GM18517 (cell line): ENCODE measurements around the gene AKR7A3.
"Not testable (repeated sequence)": the region's sequence is repeated elsewhere in the genome, so short reads cannot be mapped to it uniquely, and the experiment has no call there.

Experiments used
- ATAC-seq: cut with Tn5 transposase; IDR thresholded peaks from one replicate; pipeline ENCODE4 v1.9.1; 2021; ENCODE audit warnings: mild to moderate bottlenecking, moderate library complexity; ENCODE audit not compliant: unreplicated experiment

Gene AKR7A3

DNA sequence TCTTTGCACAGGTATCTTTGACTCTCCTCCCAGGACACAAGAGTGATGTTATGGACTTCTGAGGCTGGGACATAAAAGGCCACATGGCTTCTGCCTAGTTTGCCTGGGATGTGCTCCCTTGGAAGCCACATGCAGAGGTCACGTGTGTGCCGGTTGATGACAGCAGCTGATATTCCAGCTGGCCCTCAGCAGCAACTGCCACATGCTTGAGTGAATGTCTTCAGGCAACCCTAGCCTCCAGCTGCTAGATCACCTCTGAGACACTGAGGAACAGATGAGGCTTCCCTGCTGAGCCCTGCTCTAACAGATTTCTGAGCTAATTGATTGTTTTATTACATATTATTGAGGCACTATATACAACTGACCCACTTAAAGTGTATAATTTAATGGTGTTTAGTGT, 11.6 kb upstream of the AKR7A3 start:
- ATAC-seq = no peak

DNA sequence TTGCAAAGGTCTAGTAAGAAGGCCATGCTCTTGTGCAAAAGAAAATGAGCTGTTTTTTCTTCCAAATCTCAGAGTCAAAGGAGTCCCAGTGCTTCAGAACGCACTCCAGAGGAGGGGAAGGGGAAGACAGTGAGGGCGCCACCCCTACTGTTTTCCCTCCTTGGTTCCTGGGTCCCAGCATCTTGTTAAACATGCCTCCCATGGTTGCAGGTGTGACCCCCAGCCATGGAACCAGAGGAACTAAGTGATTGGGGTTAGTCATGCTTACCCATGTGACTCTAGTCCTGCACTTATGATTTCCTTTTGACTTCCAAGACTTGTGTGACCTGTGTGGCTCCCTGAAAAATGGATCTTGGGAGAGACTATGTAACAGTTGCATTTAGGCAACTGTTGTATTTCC, 6.1 kb upstream of the AKR7A3 start:
- ATAC-seq = no peak

DNA sequence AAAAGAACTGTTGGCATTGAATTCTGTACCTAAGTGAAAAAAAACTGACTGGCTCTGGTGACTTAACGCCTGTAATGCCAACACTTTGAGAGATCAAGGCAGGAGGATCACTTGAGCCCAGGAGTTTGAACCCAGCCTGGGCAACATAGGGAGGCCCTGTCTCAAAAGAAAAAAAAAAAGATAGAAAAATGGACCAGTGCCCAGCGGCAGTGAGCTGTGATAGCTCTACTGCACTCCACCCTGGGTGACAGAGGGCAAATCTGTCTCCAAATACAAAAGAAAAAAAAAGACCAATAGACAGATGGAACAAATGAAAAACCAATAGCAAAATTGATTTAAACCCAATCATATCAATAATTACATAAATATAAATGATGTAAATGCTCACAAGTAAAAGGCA, 674 bp upstream of the AKR7A3 start:
- no peak for ATAC-seq

DNA sequence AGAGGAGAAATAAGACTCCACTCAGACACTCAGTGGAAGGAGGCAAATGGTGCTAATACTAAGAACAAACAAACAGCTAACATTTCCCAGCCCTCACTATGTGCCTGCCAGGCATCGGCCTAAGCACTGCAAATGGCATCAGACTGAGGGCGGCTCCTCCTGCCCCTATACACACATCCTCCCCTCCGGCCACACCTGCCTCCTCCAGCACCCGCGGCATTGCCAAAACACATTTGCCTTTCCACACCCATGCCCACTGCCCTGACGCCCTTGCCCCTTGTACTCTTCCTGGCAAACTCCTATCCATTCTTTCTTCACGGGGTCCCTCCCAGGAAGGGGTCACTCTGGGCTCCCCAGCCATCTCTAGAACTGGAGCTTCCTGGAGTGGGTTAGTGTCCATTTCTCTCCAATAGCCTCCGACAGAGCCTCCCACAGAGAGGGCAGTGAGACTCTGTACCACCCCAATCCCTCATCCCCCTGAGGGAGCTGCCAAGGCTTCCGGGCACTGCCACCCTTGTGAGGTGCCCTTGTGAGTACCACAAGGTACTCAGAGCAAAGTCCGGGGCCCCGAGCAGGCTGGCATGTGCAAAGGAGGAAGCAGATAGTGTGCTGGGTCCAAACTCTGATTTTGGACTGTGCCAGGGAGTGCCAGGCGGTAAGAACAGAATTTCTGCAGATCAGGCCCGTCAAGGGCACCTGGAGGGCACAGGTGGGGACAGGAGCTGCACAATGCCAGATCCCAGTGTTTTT, 959 bp downstream of the AKR7A3 start:
- no peak for ATAC-seq

DNA sequence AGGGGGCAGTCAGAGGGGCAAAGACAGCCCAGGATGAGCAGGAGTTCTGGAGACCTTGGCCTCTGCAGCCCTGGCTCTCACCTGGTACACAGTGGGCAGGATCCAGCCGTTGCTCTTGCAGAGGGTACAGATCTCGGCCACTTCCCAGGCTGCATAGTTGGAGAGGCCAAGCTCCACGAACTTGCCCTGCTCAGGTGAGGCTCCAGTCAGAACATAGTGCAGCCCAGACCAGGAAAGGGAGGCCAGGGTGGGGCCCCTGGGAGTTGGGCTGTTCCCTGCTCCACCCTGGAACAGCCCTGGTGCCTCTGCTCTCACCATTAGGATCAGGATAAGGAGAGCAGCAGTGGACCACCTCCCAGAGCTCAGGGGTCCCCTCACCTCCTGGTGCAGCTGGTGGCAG, 2.8 kb downstream of the AKR7A3 start:
- ATAC-seq = not testable (repeated sequence)

DNA sequence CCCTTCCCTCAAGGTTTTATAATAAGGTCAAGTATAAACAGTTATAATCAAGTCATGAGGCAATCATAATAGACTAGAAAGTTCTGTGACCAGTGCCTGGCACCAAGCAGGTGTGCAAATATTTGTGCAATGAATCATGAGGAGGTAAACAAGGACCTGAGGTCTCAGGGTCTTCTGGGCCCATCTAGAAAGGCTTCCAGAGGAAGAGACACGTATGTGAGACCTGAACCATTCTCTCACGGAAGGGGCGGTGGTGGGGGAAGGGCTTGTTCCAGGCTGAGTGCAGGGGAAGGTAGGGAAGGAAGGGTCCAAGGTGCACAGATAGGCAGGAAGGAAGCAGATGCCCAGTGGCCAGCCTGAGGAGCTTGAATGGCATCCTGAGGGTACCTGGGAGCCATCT, 3.2 kb downstream of the AKR7A3 start:
- not testable (repeated sequence) for ATAC-seq

DNA sequence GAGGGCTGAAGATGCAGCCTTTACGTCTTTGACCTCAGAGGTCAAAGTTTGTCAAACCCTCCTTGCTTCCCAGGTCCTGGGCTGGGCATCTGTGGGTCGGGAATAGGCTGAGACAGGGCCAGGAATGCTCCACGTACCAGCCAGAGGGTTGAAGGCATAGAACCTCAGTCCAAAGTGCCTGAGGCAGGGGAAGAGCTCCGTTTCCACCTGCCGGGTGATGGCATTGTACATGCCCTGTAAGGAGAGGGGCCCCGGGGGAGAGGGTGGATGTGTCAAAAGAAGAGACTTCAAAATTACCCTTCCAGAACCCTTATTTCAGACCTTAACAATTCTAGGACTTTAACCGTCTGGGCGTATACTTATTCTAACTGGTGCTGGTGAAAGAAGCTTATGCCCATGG, 3.7 kb downstream of the AKR7A3 start:
- ATAC-seq = no peak

DNA sequence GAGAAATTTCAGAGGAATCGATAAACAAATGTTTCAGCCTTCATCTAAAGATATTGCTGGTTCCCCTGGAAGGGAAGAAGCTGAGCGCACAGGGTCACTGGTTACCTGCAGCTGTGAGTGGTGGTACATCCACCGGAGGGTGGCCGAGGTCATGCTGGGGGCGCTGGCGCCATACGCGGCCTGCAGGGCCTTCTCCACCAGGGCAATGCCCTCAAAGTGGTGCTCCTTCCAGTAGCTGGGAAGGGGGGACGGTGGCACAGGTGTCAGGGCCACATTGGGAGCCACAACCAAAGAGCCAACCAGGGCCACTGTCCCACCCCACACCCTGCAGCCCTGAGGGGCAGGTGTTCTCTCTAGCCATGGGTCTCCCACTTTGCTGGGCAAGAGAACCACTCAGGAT, 4.7 kb downstream of the AKR7A3 start:
- ATAC-seq = no peak

DNA sequence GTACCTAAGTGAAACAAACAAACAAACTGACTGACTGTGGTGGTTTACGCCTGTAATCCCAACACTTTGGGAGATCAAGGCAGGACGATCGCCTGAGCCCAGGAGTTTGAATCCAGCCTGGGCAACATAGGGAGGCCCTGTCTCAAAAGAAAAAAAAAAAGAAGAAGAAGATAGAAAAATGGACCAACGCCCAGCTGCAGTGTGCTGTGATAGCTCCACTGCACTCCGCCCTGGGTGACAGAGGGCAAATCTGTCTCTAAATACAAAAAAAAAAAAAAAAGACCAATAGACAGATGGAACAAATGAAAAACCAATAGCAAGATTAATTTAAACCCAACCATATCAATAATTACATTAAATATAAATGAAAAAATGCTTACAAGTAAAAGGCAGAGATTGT, 13.9 kb downstream of the AKR7A3 start:
- no peak for ATAC-seq

DNA sequence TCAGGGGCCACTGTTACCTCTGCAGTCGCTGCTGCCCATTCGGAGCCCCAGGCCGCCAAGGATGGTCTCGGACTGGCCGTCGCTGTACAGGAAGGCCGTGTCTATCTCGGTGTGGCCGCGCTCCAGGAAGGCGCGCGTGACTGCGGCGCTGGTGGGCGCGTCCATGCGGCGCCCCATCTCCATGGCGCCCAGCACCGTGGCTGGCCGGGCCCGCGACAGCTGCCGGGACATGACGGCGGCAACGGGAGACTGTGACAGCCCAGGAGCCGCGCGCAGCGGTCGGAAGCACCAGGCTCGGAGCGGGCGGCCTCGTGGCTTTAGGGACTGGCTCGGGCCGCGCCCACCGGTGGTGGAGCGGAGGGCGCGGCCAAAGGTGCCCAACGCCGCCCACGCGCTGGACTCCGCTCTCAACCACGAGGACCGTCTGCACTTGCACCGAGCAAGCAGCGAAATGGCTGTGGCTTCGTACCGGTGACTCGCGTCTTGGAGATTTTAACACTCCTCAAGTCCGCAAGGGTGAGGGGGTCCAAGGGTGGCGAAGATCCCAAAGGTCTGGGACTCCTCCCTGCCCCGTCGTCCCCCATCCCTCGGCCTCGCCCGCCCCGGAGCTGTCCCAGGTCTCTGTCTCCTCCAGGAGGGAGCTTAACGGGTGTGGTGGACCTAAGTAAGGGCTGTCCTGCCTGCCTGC, 14.6 kb downstream of the AKR7A3 start:
- not testable (repeated sequence) for ATAC-seq

DNA sequence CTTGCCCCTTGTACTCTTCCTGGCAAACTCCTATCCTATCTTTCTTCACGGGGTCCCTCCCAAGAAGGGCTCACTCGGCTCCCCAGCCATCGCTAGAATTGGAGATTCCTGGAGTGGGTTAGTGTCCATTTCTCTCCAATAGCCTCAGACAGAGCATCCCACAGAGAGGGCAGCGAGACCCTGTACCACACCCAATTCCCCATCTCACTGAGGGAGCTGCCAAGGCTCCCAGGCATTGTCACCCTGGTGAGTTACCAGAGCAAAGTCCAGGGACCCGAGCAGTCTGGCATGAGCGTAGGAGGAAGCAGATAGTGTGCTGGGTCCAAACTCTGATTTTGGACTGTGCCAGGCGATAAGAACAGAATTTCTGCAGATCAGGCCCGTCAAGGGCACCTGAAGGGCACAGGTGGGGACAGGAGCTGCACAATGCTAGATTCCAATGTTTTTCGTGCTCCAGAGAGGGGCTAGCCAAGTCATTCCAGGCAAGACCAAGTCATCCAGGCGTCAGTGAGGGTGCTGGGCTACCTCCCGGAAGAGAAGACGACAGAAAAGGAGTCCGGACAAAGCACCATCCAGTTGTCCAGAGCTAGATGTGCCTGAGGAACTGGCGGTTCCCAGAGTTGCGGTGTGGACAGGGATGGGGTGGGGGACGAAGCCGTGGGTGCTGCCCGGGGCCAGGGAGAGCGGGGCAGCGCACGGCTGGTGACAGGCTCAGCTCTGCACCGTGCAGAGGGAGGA, 15.3 kb downstream of the AKR7A3 start:
- no peak for ATAC-seq

DNA sequence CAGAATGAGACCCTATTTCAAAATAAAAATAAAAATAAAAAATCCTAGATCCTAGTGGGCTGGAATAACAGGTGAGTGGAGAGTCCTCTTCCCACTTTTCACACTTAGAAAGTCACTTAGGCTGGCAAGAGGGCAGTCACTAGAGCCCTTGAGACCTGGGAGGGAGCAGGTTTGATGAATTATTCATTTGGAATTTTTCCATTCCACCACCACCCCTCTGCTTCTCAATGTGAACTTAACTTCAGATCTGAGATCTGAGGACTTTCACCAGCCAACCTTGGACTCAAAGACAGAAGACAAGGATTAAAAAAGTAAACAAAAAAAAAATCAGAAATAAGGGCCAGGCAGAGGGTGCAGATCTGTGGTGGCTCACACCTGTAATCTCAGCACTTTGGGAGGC, 16.5 kb downstream of the AKR7A3 start:
- no peak for ATAC-seq

DNA sequence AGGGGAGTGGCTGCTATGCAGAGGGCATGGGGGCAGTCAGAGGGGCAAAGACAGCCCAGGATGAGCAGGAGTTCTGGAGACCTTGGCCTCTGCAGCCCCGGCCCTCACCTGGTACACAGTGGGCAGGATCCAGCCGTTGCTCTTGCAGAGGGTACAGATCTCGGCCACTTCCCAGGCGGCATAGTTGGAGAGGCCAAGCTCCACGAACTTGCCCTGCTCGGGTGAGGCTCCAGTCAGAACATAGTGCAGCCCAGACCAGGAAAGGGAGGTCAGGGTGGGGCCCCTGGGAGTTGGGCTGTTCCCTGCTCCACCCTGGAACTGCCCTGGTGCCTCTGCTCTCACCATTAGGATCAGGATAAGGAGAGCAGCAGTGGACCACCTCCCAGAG, 18.2 kb downstream of the AKR7A3 start:
- not testable (repeated sequence) for ATAC-seq

DNA sequence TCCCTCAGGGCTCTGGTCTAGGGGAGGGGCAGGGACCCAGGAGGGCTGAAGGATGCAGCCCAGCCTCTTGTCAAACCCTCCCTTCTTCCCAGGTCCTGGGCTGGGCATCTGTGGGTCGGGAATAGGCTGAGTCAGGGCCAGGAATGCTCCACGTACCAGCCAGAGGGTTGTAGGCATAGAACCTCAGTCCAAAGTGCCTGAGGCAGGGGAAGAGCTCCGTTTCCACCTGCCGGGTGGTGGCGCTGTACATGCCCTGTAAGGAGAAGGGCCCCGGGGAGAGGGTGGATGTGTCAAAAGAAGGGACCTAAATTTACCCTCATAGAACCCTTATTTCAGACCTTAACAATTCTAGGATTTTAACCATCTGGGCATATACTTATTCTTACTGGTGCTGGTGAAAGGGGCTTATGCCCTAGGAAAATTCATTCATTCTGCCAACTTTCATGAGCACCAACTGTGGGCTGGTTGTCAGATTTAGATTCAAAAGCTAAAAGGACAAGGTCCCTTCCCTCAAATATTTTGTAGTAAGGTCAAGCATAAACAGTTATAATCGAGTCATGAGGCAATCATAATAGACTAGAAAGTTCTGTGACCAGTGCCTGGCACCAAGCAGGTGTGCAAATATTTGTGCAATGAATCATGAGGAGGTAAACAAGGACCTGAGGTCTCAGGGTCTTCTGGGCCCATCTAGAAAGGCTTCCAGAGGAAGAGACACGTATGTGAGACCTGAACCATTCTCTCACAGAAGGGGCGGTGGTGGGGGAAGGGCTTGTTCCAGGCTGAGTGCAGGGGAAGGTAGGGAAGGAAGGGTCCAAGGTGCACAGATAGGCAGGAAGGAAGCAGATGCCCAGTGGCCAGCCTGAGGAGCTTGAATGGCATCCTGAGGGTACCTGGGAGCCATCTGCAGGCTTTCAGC, 18.9 kb downstream of the AKR7A3 start:
- ATAC-seq = not testable (repeated sequence)

DNA sequence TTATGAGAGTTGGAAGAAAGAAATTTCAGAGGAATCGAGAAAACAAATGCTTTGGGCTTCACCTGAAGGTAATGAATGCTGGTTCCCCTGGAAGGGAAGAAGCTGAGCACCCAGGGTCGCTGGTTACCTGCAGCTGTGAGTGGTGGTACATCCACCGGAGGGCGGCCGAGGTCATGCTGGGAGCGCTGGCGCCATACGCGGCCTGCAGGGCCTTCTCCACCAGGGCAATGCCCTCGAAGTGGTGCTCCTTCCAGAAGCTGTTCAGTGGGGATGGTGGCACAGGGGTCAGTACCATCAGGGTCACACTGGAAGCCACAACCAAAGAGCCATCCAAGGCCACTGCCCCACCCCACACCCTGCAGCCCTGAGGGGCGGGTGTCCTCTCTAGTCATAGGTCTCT, 20.1 kb downstream of the AKR7A3 start:
- ATAC-seq = no peak

DNA sequence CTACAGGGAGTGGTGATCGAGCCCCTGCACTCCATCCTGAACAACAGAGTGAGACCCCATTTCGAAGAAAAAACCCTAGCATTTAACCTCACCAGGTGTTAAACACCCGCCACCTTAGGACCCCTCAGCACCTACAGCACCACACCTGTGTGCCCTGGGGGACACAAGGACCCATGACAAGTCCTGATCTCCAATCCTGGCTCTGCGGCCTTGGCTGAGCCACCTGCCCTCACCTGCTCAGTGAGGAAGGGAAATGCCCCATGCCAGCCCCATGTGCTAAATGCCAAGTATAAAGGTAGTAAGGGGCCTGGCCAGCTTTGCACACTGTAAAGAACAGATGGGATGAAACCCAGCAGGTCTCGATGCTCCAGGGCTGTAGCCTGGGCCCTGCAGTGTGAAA, 25.8 kb downstream of the AKR7A3 start:
- ATAC-seq = no peak

DNA sequence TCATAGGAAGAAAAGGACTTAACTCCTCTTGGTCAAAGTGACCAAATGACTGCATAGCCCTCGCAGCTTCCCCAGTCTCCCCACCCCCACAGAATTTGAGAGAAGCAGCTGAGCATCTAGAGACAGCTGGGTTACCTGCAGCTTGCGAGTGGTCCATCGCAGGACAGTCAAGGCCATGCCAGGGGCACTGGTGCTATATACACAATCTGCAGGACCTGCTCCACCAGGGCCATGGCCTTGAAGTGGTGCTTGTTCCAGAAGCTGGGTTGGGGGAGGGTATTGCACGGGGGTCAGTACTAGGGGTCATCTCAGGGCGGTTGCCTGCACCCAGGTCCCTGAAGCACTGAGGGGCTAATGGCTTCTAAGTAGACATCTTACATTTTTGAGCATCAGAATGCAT, 26.5 kb downstream of the AKR7A3 start:
- no peak for ATAC-seq

DNA sequence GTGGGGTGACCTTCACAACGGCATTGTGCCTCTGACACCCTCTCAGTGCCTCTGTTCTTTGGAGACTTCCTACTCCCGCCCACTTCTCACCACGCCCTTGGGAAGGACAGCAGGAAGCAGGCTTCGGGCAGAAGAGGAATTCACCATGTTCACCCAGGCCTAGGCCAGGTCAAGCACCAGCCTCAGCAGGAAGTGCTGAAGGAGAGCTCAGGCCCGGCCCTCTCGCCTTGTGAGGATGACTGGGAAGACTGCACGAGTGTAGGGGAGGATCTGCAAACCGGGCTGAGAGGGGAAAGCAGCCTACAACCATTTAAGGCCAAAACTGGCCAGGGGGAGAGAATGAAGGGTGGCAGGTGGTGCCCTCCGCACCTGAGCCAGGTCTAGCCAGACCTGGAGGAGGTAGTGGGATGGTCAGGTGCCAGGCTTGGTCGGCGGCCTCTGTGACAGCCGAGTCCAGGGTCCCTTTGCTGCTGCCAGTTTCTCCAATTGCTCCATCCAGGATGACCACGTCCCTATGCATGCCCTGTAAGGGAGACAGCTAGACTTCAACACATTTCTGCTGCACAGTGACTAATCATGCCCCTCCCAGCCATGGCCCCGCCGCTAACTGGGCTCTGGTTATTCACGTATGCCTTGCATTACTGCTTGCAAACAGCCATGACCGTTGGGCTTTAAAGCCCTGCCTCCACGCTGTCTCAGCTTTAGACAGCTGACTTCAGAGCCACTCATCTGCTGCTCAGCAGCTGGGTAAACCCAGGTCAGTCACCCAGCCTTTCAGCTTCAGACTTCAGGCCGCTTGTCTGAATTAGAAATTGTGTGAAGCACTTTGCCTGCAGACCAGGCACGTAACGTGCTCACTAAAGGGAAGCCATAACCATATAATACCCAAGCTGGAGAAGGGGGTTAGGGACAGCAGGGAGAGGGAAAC, 28.1 kb downstream of the AKR7A3 start:
- no peak for ATAC-seq

DNA sequence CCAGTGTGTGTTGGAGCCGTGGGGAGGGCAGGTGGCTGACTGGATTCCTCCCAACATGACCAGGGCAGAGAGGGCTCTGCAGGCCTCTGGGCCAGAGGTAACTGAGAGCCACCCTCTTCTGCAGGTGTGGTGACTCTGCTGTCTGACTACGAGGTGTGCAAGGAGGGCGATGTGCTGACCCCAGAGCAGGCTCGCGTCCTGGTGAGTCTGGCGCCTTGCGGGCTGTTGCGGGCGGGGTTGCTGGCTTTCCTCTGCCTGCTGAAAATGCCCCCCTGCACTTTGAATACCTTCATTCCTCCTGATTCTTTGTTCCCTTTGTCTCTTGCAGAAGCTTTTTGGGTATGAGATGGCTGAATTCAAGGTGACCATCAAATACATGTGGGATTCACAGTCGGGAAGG, 30.2 kb downstream of the AKR7A3 start:
- ATAC-seq = no peak
